ENCODE data around the gene APOBEC3C. TPM values are rescaled to one million over a fixed set of nuclear protein-coding genes. Genes with fewer than 3 reads are reported as not detected.

APOBEC3C gene
- polyA plus RNA-seq, 1 of the 3 experiments (the other 2 are of a cell fraction): 11.7 TPM

GRCh38 chr22:38968801-38969200, 45.3 kb upstream of the APOBEC3C start:
- H3K79me2 ChIP-seq (ENCODE audit: insufficient read depth): no peaks in the 10 kb centered on the region
- H2AFZ ChIP-seq (ENCODE audit: low read depth): no peak overlapping the region

DNA sequence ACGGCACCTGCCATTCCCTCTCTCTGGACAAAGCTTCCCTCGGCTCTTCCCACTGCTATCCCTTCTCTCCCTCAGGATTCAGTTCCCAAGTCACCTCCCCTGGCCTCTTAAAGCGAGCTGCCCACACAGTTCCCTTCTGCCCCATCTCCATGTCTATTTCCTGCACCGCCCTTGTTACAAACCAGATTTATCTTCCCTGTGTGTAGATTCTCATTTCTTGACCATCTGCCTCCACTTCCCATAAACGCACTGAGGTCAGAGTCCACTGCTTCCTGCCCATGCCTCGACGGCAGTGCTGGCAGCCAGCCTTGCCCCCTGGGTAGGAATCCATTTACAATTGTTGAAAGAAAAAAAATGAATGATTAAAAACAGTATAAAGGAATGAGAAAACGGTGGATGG, 43.5 kb upstream of the APOBEC3C start:
- Histone ChIP-seq H3K4me1 (ENCODE audit: control insufficient read depth in 1 of 2, insufficient read depth in 2 of 2, low read depth in 1 of 2, low read length in 1 of 2) (no peaks in the 10 kb centered on the region), H3K27ac (ENCODE audit: low read depth in 2 of 2, low read length in 1 of 2) (no peak overlapping the region), H3F3A (replicated peaks; ENCODE audit: insufficient read depth) (no peaks in the 10 kb centered on the region), H4K20me1 (ENCODE audit: insufficient read depth) (no peaks in the 10 kb centered on the region), H3K27me3 (ENCODE audit: insufficient read depth) (no peaks in the 10 kb centered on the region), H3K36me3 (replicated peaks in 1 of 2; ENCODE audit: control insufficient read depth in 1 of 2, insufficient read depth in 2 of 2, low read length in 1 of 2) (no peaks in the 10 kb centered on the region), H3K9me3 (no peaks in the 10 kb centered on the region), H3K4me2 (no peak overlapping the region), H3K79me2 (ENCODE audit: insufficient read depth) (no peaks in the 10 kb centered on the region), H3K9ac (no peak overlapping the region), H2AFZ (ENCODE audit: low read depth) (no peak overlapping the region), H3K4me3 (ENCODE audit: low read depth in 2 of 2, low read length in 1 of 2) (no peak overlapping the region), H3K9me2 (no peaks in the 10 kb centered on the region)
- no peak for TF ChIP-seq REST (IDR thresholded peaks at IDR 0.05; ENCODE audit: low read depth, low read length)
- TF ChIP-seq RXRA (IDR thresholded peaks at IDR 0.05; ENCODE audit: borderline replicate concordance, low read depth): no peak
- no peak for TF ChIP-seq JUND (IDR thresholded peaks at IDR 0.05)
- no peak for TF ChIP-seq RCOR1 (IDR thresholded peaks at IDR 0.05; ENCODE audit: low read length)
- no peak for TF ChIP-seq TCF12 (IDR thresholded peaks at IDR 0.05)
- TF ChIP-seq EP300 (IDR thresholded peaks at IDR 0.05; ENCODE audit: borderline replicate concordance in 1 of 2, low read depth in 1 of 2, low read length in 1 of 2): no peak
- ChIA-PET POLR2A (no interaction called here), CTCF (no interaction called here)
- WGBS (ENCODE audit: low lambda C conversion rate): no CpG with 5 or more reads among the region's 8 CpGs
- DNase-seq: no peak

More at GRCh38 chr22:38968801-38969200, 45.3 kb upstream of the APOBEC3C start:
- ChIA-PET POLR2A (no interaction called here), CTCF (no interaction called here)
- WGBS (ENCODE audit: low lambda C conversion rate): 0% methylated on average over 1 of the region's 11 CpGs
- no peaks in the 10 kb centered on the region for H3F3A ChIP-seq (replicated peaks; ENCODE audit: insufficient read depth)
- H4K20me1 ChIP-seq (ENCODE audit: insufficient read depth): no peaks in the 10 kb centered on the region
- no peak overlapping the region for H3K4me3 ChIP-seq (ENCODE audit: low read depth in 2 of 2, low read length in 1 of 2)
- no peaks in the 10 kb centered on the region for H3K9me2 ChIP-seq
- H3K4me1 ChIP-seq (ENCODE audit: control insufficient read depth in 1 of 2, insufficient read depth in 2 of 2, low read depth in 1 of 2, low read length in 1 of 2): no peaks in the 10 kb centered on the region
- H3K27me3 ChIP-seq (ENCODE audit: insufficient read depth): no peaks in the 10 kb centered on the region
- no peak for TF ChIP-seq TEAD4 (IDR thresholded peaks at IDR 0.05; ENCODE audit: borderline replicate concordance, insufficient read depth)
- no peak for TF ChIP-seq REST (IDR thresholded peaks at IDR 0.05; ENCODE audit: low read depth, low read length)
- no peak for TF ChIP-seq IRF3 (IDR thresholded peaks at IDR 0.05; ENCODE audit: low read depth, low read length)
- TF ChIP-seq POLR2AphosphoS5 (IDR thresholded peaks at IDR 0.05; ENCODE audit: low read depth, low read length): no peak
- no peak for TF ChIP-seq EZH2phosphoT487 (IDR thresholded peaks at IDR 0.05; ENCODE audit: borderline replicate concordance, low read depth)
- TF ChIP-seq ELF1 (IDR thresholded peaks at IDR 0.05): no peak
- DNase-seq: no peak
- no peak overlapping the region for H3K4me2 ChIP-seq
- H3K9me3 ChIP-seq: no peaks in the 10 kb centered on the region
- no peaks in the 10 kb centered on the region for H3K36me3 ChIP-seq (replicated peaks in 1 of 2; ENCODE audit: control insufficient read depth in 1 of 2, insufficient read depth in 2 of 2, low read length in 1 of 2)
- no peak overlapping the region for H3K9ac ChIP-seq
- no peak overlapping the region for H3K27ac ChIP-seq (ENCODE audit: low read depth in 2 of 2, low read length in 1 of 2)
